PFSK-1 (cell line): ENCODE results near the gene TP53I11.

Source experiments
- FOXP2 ChIP-seq: optimal IDR thresholded peaks from 2 replicates; pipeline ENCODE3; 2011; ENCODE audit warnings: borderline replicate concordance, control low read depth, inconsistent platforms; ENCODE audit not compliant: insufficient read depth; ENCODE audit errors: extremely low read length, extremely low read depth
- POLR2AphosphoS5 ChIP-seq: IDR thresholded peaks from 2 replicates; pipeline ENCODE4 v1.6.1; 2012; ENCODE audit warnings: low read depth, mild to moderate bottlenecking, control low read depth, low read length, moderate library complexity
- SIN3A ChIP-seq: IDR thresholded peaks from 2 replicates; pipeline ENCODE4 v1.6.1; 2012; ENCODE audit warnings: mild to moderate bottlenecking, low read length, moderate library complexity, borderline replicate concordance; ENCODE audit not compliant: insufficient read depth
- TAF1 ChIP-seq: IDR thresholded peaks from 2 replicates; pipeline ENCODE4 v1.6.1; 2012; ENCODE audit warnings: low read length, control low read depth, borderline replicate concordance; ENCODE audit not compliant: insufficient read depth
- TF ChIP-seq, protein P1 (sequence below), 2 experiments: IDR thresholded peaks; 2 replicates each; pipeline versions ENCODE4 v1.6.1 to v1.8.0; 2011 to 2012; ENCODE audit warnings: low read depth in 2 of 2, low read length in 2 of 2, control low read depth in 1 of 2, inconsistent platforms in 1 of 2, mild to moderate bottlenecking in 1 of 2, moderate library complexity in 1 of 2; ENCODE audit not compliant: insufficient read depth in 1 of 2

Gene TP53I11

DNA sequence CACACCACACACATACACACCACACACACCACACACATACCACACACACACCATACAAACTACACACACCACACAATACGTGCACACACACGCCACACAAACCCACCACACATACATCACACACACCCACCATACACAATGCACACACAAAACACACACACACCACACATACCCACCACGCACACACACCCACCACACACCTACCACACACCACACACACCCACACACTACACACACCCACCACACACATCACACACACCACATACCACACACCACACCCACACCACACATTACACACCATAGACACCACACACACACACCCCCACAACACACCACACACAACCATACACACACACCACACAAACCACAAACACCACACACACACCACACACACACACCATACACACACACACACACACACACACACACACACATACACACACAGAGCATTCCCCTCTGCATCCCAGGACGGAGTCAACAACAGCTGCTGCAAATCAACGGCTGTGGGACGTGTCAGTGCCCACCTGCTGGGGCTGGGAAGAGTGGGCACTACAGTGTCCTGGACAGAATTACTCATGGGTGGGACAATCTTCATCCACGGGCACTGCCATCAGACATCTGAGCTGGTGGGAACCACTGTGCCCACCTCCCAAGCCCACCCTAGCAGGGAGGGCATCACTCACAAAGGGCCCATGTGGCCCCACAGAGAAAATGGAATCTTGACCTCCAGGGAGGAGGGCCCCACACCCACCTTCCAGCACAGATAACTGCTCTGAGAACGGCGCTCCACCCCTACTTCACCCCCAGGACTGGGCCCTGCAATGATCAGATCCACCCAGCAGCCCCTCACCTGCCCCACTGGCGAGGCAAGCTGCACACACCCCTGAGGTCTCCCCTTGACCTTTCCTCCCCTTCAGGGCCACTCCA, 8.4 kb downstream of the TP53I11 start:
- no peak for TF ChIP-seq POLR2AphosphoS5
- no peak for TF ChIP-seq SIN3A
- no peak for TF ChIP-seq TAF1
- no peak for TF ChIP-seq FOXP2
- TF ChIP-seq, protein P1, sequence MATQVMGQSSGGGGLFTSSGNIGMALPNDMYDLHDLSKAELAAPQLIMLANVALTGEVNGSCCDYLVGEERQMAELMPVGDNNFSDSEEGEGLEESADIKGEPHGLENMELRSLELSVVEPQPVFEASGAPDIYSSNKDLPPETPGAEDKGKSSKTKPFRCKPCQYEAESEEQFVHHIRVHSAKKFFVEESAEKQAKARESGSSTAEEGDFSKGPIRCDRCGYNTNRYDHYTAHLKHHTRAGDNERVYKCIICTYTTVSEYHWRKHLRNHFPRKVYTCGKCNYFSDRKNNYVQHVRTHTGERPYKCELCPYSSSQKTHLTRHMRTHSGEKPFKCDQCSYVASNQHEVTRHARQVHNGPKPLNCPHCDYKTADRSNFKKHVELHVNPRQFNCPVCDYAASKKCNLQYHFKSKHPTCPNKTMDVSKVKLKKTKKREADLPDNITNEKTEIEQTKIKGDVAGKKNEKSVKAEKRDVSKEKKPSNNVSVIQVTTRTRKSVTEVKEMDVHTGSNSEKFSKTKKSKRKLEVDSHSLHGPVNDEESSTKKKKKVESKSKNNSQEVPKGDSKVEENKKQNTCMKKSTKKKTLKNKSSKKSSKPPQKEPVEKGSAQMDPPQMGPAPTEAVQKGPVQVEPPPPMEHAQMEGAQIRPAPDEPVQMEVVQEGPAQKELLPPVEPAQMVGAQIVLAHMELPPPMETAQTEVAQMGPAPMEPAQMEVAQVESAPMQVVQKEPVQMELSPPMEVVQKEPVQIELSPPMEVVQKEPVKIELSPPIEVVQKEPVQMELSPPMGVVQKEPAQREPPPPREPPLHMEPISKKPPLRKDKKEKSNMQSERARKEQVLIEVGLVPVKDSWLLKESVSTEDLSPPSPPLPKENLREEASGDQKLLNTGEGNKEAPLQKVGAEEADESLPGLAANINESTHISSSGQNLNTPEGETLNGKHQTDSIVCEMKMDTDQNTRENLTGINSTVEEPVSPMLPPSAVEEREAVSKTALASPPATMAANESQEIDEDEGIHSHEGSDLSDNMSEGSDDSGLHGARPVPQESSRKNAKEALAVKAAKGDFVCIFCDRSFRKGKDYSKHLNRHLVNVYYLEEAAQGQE (IDR thresholded peaks at IDR 0.05; ENCODE audit: insufficient read depth in 1 of 2, low read depth in 2 of 2, low read length in 2 of 2), result no peak

DNA sequence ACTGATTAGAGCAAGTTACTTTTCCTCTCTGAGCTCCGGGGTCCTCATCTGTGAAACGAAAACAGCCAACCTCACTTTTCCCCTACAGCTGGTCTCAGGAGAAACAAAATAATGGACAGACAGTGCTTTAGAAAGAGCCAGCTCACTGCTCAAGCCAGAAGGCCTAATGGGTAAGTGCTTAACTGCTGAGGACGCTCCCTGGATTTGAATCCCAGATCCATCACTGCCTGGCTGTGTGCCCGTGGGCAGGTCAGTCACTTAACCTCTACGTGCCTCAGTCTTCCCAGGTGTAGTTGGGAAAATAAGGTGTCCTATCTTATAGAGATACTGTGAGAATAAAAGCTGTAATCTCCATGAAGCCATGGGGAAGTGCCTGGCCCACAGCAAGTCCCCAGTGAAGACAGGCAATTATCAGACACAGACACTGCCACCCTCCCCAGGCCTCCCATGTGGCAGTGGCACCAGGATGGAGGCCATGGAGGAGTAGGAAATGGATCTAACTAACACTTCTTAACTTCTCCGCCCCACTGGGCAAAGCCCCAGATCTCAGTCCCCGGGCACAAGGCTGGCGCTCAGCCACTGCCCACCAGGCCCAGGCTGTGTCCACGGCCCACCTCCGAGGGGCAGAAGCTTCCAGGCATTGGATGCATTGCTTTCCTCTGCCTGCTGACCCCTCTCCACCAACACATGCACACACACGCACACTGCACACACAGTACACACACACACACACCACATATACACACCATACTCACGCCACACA, 9.2 kb downstream of the TP53I11 start:
- TF ChIP-seq POLR2AphosphoS5 (no peak), TAF1 (no peak), SIN3A (no peak)

DNA sequence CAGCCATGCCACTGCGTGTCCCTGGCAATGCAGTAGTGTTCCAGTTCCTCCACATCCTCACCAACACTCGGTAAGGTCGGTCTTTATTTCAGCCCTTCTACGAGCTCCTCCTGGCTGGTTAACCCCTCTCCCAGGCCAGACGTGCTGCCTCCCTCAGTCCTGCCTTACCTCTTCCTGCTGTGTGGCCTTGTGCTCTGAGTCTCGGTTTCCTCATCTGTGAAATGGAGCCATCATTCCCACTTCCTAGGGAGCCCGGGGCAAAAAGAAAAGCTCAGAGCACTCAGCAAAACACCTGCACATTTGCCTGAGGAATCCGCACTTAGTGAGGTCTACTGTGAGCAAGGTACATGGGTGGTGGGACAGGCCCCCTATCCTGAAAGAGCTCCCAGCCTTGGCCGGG, 9.8 kb downstream of the TP53I11 start:
- no peak for TF ChIP-seq TAF1
- TF ChIP-seq FOXP2, result no peak
- TF ChIP-seq SIN3A, result no peak
- TF ChIP-seq, protein P1 (IDR thresholded peaks at IDR 0.05; ENCODE audit: insufficient read depth in 1 of 2, low read depth in 2 of 2, low read length in 2 of 2), result no peak
- TF ChIP-seq POLR2AphosphoS5, result no peak

- no peak for TF ChIP-seq TAF1
- TF ChIP-seq FOXP2, result no peak
- TF ChIP-seq SIN3A, result no peak
Observed at GRCh38 chr11:44940404-44940803, 10.3 kb downstream of the TP53I11 start.

DNA sequence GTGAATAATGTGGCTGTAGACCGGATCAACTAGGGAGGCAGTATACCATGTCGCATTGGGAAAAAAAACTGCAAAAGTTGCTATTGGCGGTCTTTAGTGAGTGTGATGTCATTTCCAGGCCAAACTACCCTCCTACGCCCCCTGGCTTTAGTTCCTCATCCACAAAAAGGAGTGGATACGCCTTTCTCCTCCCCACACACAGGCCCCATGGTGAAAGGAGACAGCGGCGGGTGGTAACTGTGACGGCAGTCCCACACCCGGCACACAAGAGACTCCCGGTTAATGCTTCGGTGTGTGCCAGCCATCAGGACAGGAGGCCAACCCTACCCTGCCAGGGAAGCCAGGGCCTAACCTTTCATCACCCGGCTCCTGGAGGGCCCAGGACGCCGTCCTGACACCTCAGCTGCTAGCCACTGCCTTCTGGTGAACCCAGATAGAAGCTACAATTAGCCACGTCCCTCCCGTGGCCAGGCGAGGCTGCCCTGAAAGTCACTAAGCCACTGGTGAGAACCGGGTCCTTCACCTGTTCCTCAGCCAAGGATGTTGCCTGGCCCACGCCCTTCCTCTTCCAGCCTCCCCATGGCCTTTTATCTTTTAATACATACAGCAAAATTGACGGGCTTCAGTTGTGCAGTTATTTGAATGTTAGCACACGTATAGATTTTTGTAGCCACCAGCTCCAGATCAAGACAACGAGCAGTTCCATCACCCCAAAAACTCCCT, 10.8 kb downstream of the TP53I11 start:
- TF ChIP-seq FOXP2 (no peak), POLR2AphosphoS5 (no peak), TAF1 (no peak), SIN3A (no peak)
- TF ChIP-seq, protein P1 (IDR thresholded peaks at IDR 0.05; ENCODE audit: insufficient read depth in 1 of 2, low read depth in 2 of 2, low read length in 2 of 2), result no peak
